PC-3 (cell line): Measurements from ENCODE around the gene ISG20. TPM values are rescaled to one million over a fixed set of nuclear protein-coding genes. Genes with fewer than 3 reads are reported as not detected.
A peak's percentile ranks its signal among the peaks of the same experiment; 100 is the strongest.

Source experiments
- ATAC-seq: fragments of 200-7000 bp; cut with Tn5 transposase; 2 replicates; pipeline ENCODE4 v1.9.1; 2020; ENCODE audit warnings: mild to moderate bottlenecking, moderate library complexity
- BruUV-seq: library from RNA; stranded (reverse); fragments of 400-500 nt; replicated peaks from 2 replicates; lab custom pipeline; 2021; lab: Mats Ljungman, UMichigan
- CTCF ChIA-PET: fragments of 300-600 bp; sonication (Branson Sonifier 250); formaldehyde crosslinking; loops from one replicate; lab custom pipeline; 2022; ENCODE audit warnings: antibody characterized with exemption; lab: Charles Lee
- POLR2A ChIA-PET: fragments of 300-600 bp; sonication (Branson Sonifier 250); formaldehyde crosslinking; loops from one replicate; lab custom pipeline; 2022; ENCODE audit warnings: antibody characterized with exemption; ENCODE audit not compliant: unreplicated experiment; lab: Charles Lee
- DNase-seq: peaks from one replicate; pipeline ENCODE4 v3.0.0-alpha.2; 2015
- H2AFZ ChIP-seq: fragments of 300-600 bp; sonication (generic); 2 replicates; pipeline ENCODE4 v1.6.0; 2016; ENCODE audit warnings: antibody characterized with exemption, low read length
- H3F3A ChIP-seq: fragments of 300-600 bp; sonication (generic); one replicate; pipeline ENCODE4 v1.6.0; 2017; ENCODE audit warnings: antibody characterized with exemption, low read length, control low read depth, mild to moderate bottlenecking; ENCODE audit not compliant: unreplicated experiment
- H3K27ac ChIP-seq: fragments of 300-600 bp; sonication (generic); 2 replicates; pipeline ENCODE4 v1.5.1; 2016; ENCODE audit warnings: mild to moderate bottlenecking, low read length
- H3K27me3 ChIP-seq: fragments of 300-600 bp; sonication (generic); 2 replicates; pipeline ENCODE4 v1.6.1; 2016; ENCODE audit warnings: low read length, mixed read lengths
- H3K36me3 ChIP-seq: fragments of 300-600 bp; sonication (generic); 2 replicates; pipeline ENCODE4 v1.6.1; 2016; ENCODE audit warnings: low read depth, mixed run types, low read length, mixed read lengths
- H3K4me1 ChIP-seq: fragments of 300-600 bp; sonication (generic); 2 replicates; pipeline ENCODE4 v1.5.1; 2016; ENCODE audit warnings: low read length; ENCODE audit not compliant: insufficient read depth
- H3K4me2 ChIP-seq: fragments of 300-600 bp; sonication (generic); 2 replicates; pipeline ENCODE4 v1.6.0; 2016; ENCODE audit warnings: low read length
- H3K4me3 ChIP-seq: fragments of 300-600 bp; sonication (generic); 2 replicates; pipeline ENCODE4 v1.5.1; 2016; ENCODE audit warnings: mild to moderate bottlenecking, low read length, mixed read lengths
- H3K79me2 ChIP-seq: fragments of 300-600 bp; sonication (generic); 2 replicates; pipeline ENCODE4 v1.6.1; 2017; ENCODE audit warnings: low read length, mixed read lengths
- H3K9ac ChIP-seq: fragments of 300-600 bp; sonication (generic); 2 replicates; pipeline ENCODE4 v1.6.0; 2016; ENCODE audit warnings: mild to moderate bottlenecking, low read length
- H3K9me2 ChIP-seq: fragments of 300-600 bp; sonication (generic); replicated peaks from 2 replicates; pipeline ENCODE4 v1.6.1; 2016; ENCODE audit warnings: mixed run types, low read length, mixed read lengths
- H3K9me3 ChIP-seq: fragments of 300-600 bp; sonication (generic); 2 replicates; pipeline ENCODE4 v1.6.1; 2016; ENCODE audit warnings: low read length, mixed read lengths
- H4K20me1 ChIP-seq: fragments of 300-600 bp; sonication (generic); 2 replicates; pipeline ENCODE4 v1.6.1; 2016; ENCODE audit warnings: low read length, mixed read lengths
- CTCF ChIP-seq: fragments of 300-600 bp; sonication (generic); conservative IDR thresholded peaks from 2 replicates; pipeline ENCODE4 v1.5.1; 2017; ENCODE audit warnings: antibody characterized with exemption, low read depth, mild to moderate bottlenecking, low read length
- EZH2 ChIP-seq: fragments of 300-600 bp; sonication (generic); IDR thresholded peaks from one replicate; pipeline ENCODE4 v1.6.1; 2017; ENCODE audit warnings: antibody characterized with exemption, mild to moderate bottlenecking, low read length; ENCODE audit not compliant: unreplicated experiment
- EZH2phosphoT487 ChIP-seq: fragments of 300-600 bp; sonication (generic); IDR thresholded peaks from 2 replicates; pipeline ENCODE4 v1.6.1; 2018; ENCODE audit warnings: mild to moderate bottlenecking, antibody characterized with exemption, low read length, borderline replicate concordance
- intact Hi-C: fragments of 100-400 bp; cut with micrococcal nuclease; formaldehyde crosslinking; loops from 2 replicates; pipeline ENCODE4 v1.9.0; 2023
- total RNA-seq: library from RNA; depleted of rRNA; stranded (reverse); fragments of >200 nt; gene quantifications from 2 replicates; pipeline ENCODE4 v1.2.3, GENCODE V29; 2014

The ISG20 gene
- total RNA-seq, 1 experiment from 2014 or later = 64.0 TPM

GRCh38 chr15:88646951-88647350, 8.1 kb downstream of the ISG20 start:
- Histone ChIP-seq H3F3A (no peaks in the 10 kb centered on the region), H4K20me1 (no peaks in the 10 kb centered on the region), H3K27ac (peak overlapping the region; percentile 99), H3K9me2 (no peaks in the 10 kb centered on the region), H2AFZ (no peak overlapping the region), H3K4me1 (peaks cover 32% of the 10 kb centered on the region), H3K4me2 (no peak overlapping the region), H3K9ac (peak overlapping the region; percentile 88), H3K36me3 (no peaks in the 10 kb centered on the region), H3K9me3 (no peaks in the 10 kb centered on the region), H3K4me3 (no peak overlapping the region), H3K79me2 (no peaks in the 10 kb centered on the region), H3K27me3 (no peaks in the 10 kb centered on the region)
- POLR2A ChIA-PET = no interaction called here
- BruUV-seq = no TSS peak
- intact Hi-C loops = no loop called here
- ATAC-seq (no peak), DNase-seq (no peak)
- CTCF ChIA-PET = no interaction called here
- TF ChIP-seq EZH2phosphoT487 (no peak), EZH2 (no peak), CTCF (no peak)

GRCh38 chr15:88647351-88648105, 8.7 kb downstream of the ISG20 start:
- H2AFZ ChIP-seq = no peak overlapping the region
- no peaks in the 10 kb centered on the region for H3K27me3 ChIP-seq
- no peaks in the 10 kb centered on the region for H3F3A ChIP-seq
- intact Hi-C loops = no loop called here
- H3K9me3 ChIP-seq = no peaks in the 10 kb centered on the region
- TF ChIP-seq CTCF (no peak), EZH2phosphoT487 (no peak), EZH2 (no peak)
- H3K9ac ChIP-seq = peak overlapping the region; percentile 88
- ChIA-PET POLR2A (no interaction called here), CTCF (no interaction called here)
- BruUV-seq = no TSS peak
- no peak overlapping the region for H3K4me3 ChIP-seq
- H4K20me1 ChIP-seq = no peaks in the 10 kb centered on the region
- H3K36me3 ChIP-seq = no peaks in the 10 kb centered on the region
- H3K79me2 ChIP-seq = no peaks in the 10 kb centered on the region
- no peaks in the 10 kb centered on the region for H3K9me2 ChIP-seq
- peaks cover 32% of the 10 kb centered on the region for H3K4me1 ChIP-seq
- ATAC-seq = no peak; the same call in 1 of the 2 replicates
- peak overlapping the region; percentile 99 for H3K27ac ChIP-seq
- peak overlapping the region; percentile 75; the same call in 1 of the 2 replicates for H3K4me2 ChIP-seq
- peak; percentile 51 for DNase-seq
